Ectodermal cell (in vitro differentiated cells): ENCODE data around the gene EFEMP2.

Experiments
- H3K27ac ChIP-seq: 2 replicates; pipeline ENCODE4 v1.7.0; 2013; ENCODE audit warnings: mild to moderate bottlenecking, low read depth, low read length; ENCODE audit not compliant: insufficient read depth, poor library complexity, severe bottlenecking
- H3K27me3 ChIP-seq: 2 replicates; pipeline ENCODE4 v1.7.0; 2013; ENCODE audit warnings: mild to moderate bottlenecking, low read length; ENCODE audit not compliant: insufficient read depth, control insufficient read depth, poor library complexity, severe bottlenecking
- H3K36me3 ChIP-seq: one replicate; pipeline ENCODE4 v1.7.0; 2013; ENCODE audit warnings: low read length; ENCODE audit not compliant: control insufficient read depth, insufficient read depth
- H3K4me1 ChIP-seq: one replicate; pipeline ENCODE4 v1.7.0; 2013; ENCODE audit warnings: low read length; ENCODE audit not compliant: control insufficient read depth, insufficient read depth
- H3K4me3 ChIP-seq: 2 replicates; pipeline ENCODE4 v1.7.0; 2013; ENCODE audit warnings: low read depth, low read length, control low read depth; ENCODE audit not compliant: insufficient read depth
- H3K9me3 ChIP-seq: 2 replicates; pipeline ENCODE4 v1.7.0; 2013; ENCODE audit warnings: mild to moderate bottlenecking, low read length, moderate library complexity; ENCODE audit not compliant: control insufficient read depth
- WGBS, 2 experiments: methylation state at CpG; one replicate each; pipeline ENCODE4 v1.1.7; 2013; ENCODE audit warnings: missing lambda C conversion rate in 2 of 2; 5-methylcytosine and 5-hydroxymethylcytosine counted together

Gene EFEMP2

GRCh38 chr11:65871811-65872548, 620 bp downstream of the EFEMP2 start:
- Histone ChIP-seq H3K36me3 (no peaks in the 10 kb centered on the region), H3K27ac (no peak overlapping the region), H3K27me3 (peaks cover 19% of the 10 kb centered on the region), H3K4me3 (peak overlapping the region; percentile 44), H3K9me3 (no peaks in the 10 kb centered on the region), H3K4me1 (peaks cover 4% of the 10 kb centered on the region)
- 36 to 39% methylated on average over 26 of the region's 26 CpGs for WGBS, 2 experiments

GRCh38 chr11:65870706-65871681, 1.6 kb downstream of the EFEMP2 start:
- Histone ChIP-seq H3K36me3 (peaks cover 5% of the 10 kb centered on the region), H3K4me3 (no peak overlapping the region), H3K4me1 (peaks cover 4% of the 10 kb centered on the region), H3K27ac (no peak overlapping the region), H3K27me3 (peaks cover 19% of the 10 kb centered on the region), H3K9me3 (no peaks in the 10 kb centered on the region)
- 86 to 89% methylated on average over 24 of the region's 24 CpGs for WGBS, 2 experiments

- no peak overlapping the region for H3K27ac ChIP-seq
- H3K4me1 ChIP-seq: peaks cover 4% of the 10 kb centered on the region
- H3K27me3 ChIP-seq: peaks cover 19% of the 10 kb centered on the region
- WGBS, 2 experiments: 93% methylated on average over 11 of the region's 11 CpGs
- peaks cover 12% of the 10 kb centered on the region for H3K36me3 ChIP-seq
- no peaks in the 10 kb centered on the region for H3K9me3 ChIP-seq
- no peak overlapping the region for H3K4me3 ChIP-seq
These were observed 2.3 kb downstream of the EFEMP2 start for GRCh38 chr11:65870307-65870658.

- Histone ChIP-seq H3K4me3 (no peak overlapping the region), H3K9me3 (no peaks in the 10 kb centered on the region), H3K36me3 (peaks cover 16% of the 10 kb centered on the region), H3K4me1 (peaks cover 4% of the 10 kb centered on the region), H3K27me3 (peaks cover 19% of the 10 kb centered on the region), H3K27ac (no peak overlapping the region)
- WGBS, 2 experiments: 88 to 91% methylated on average over 24 of the region's 24 CpGs
These were observed 2.8 kb downstream of the EFEMP2 start for GRCh38 chr11:65869643-65870306.

- Histone ChIP-seq H3K4me3 (no peak overlapping the region), H3K4me1 (peaks cover 4% of the 10 kb centered on the region), H3K36me3 (peaks cover 18% of the 10 kb centered on the region), H3K27ac (no peak overlapping the region), H3K9me3 (no peaks in the 10 kb centered on the region), H3K27me3 (peaks cover 19% of the 10 kb centered on the region)
- WGBS, 2 experiments: 87 to 90% methylated on average over 3 of the region's 3 CpGs
These were observed 3.7 kb downstream of the EFEMP2 start for GRCh38 chr11:65868907-65869306.

GRCh38 chr11:65868076-65868667, 4.4 kb downstream of the EFEMP2 start:
- Histone ChIP-seq H3K36me3 (peaks cover 25% of the 10 kb centered on the region), H3K4me3 (peak overlapping the region; percentile 19), H3K4me1 (peaks cover 4% of the 10 kb centered on the region), H3K27ac (no peak overlapping the region), H3K27me3 (peaks cover 17% of the 10 kb centered on the region), H3K9me3 (no peaks in the 10 kb centered on the region)
- WGBS, 2 experiments: 90 to 92% methylated on average over 19 of the region's 19 CpGs

GRCh38 chr11:65867284-65868071, 5.1 kb downstream of the EFEMP2 start:
- H3K4me3 ChIP-seq: peak overlapping the region; percentile 19
- H3K27me3 ChIP-seq: peaks cover 10% of the 10 kb centered on the region
- no peak overlapping the region for H3K27ac ChIP-seq
- H3K4me1 ChIP-seq: peaks cover 4% of the 10 kb centered on the region
- WGBS, 2 experiments: 58 to 59% methylated on average over 29 of the region's 29 CpGs
- no peaks in the 10 kb centered on the region for H3K9me3 ChIP-seq
- H3K36me3 ChIP-seq: peaks cover 28% of the 10 kb centered on the region

- Histone ChIP-seq H3K4me3 (no peak overlapping the region), H3K9me3 (no peaks in the 10 kb centered on the region), H3K36me3 (peaks cover 28% of the 10 kb centered on the region), H3K27ac (no peak overlapping the region), H3K4me1 (peaks cover 2% of the 10 kb centered on the region), H3K27me3 (peaks cover 3% of the 10 kb centered on the region)
- 91 to 93% methylated on average over 21 of the region's 21 CpGs for WGBS, 2 experiments
These were observed 5.9 kb downstream of the EFEMP2 start for GRCh38 chr11:65866509-65867283.
